CD4-positive, alpha-beta T cell treated with Interleukin-2 at 100 ng/mL for 4 hours (primary cell): ENCODE results near the gene C14orf39.

Experiments used
- DNase-seq: peaks from one replicate; pipeline ENCODE4 v3.0.0-alpha.2; 2020; ENCODE audit warnings: low spot score

Gene C14orf39

GRCh38 chr14:60485598-60486251 lies at the start of gene C14orf39:
Gene C14orf39 (minus strand): TSS chr14:60486063. CDS start chr14:60485078, 985 bp downstream.
- DNase-seq = no peak

GRCh38 chr14:60532442-60532841 lies 46.6 kb upstream of the C14orf39 start:
- no peak for DNase-seq

GRCh38 chr14:60515511-60516289 lies 29.8 kb upstream of the C14orf39 start:
- no peak for DNase-seq

- DNase-seq = no peak
These were observed 29.1 kb upstream of the C14orf39 start for GRCh38 chr14:60514741-60515491.

- no peak for DNase-seq
These were observed 28.5 kb upstream of the C14orf39 start for GRCh38 chr14:60514378-60514740.

GRCh38 chr14:60512973-60513571 lies 27.2 kb upstream of the C14orf39 start:
- DNase-seq = no peak

- no peak for DNase-seq
These were observed 26.3 kb upstream of the C14orf39 start for GRCh38 chr14:60512126-60512525.

- DNase-seq = no peak
These were observed 25.2 kb upstream of the C14orf39 start for GRCh38 chr14:60510951-60511599.

- DNase-seq = no peak
These were observed 24.5 kb upstream of the C14orf39 start for GRCh38 chr14:60510254-60510950.

- no peak for DNase-seq
These were observed 23.8 kb upstream of the C14orf39 start for GRCh38 chr14:60509438-60510253.

- no peak for DNase-seq
These were observed 23.0 kb upstream of the C14orf39 start, which contains the start of gene SIX6 for GRCh38 chr14:60508707-60509437. Gene SIX6 (plus strand): TSS chr14:60509146. CDS start chr14:60509399, 253 bp downstream.

- no peak for DNase-seq
These were observed 22.5 kb upstream of the C14orf39 start for GRCh38 chr14:60508363-60508706.

- DNase-seq = no peak
These were observed 21.3 kb upstream of the C14orf39 start for GRCh38 chr14:60506985-60507829.

GRCh38 chr14:60506462-60506984 lies 20.7 kb upstream of the C14orf39 start:
- no peak for DNase-seq

- no peak for DNase-seq
These were observed 20.1 kb upstream of the C14orf39 start for GRCh38 chr14:60506010-60506409.

GRCh38 chr14:60505448-60505847 lies 19.6 kb upstream of the C14orf39 start:
- no peak for DNase-seq

- DNase-seq = no peak
These were observed 16.7 kb upstream of the C14orf39 start for GRCh38 chr14:60502541-60502940.

- DNase-seq = no peak
These were observed 10.1 kb upstream of the C14orf39 start for GRCh38 chr14:60495946-60496345.

- DNase-seq = no peak
These were observed 4.4 kb upstream of the C14orf39 start for GRCh38 chr14:60490270-60490669.
